ENCODE measurements around the gene NKIRAS2. TPM values are rescaled to one million over a fixed set of nuclear protein-coding genes. Genes with fewer than 3 reads are reported as not detected.
"Not testable (repeated sequence)": the region's sequence is repeated elsewhere in the genome, so short reads cannot be mapped to it uniquely, and the experiment has no call there.

NKIRAS2 gene
- polyA plus RNA-seq, 1 donor from 2014 or later: 60.2 TPM

- no peaks in the 10 kb centered on the region for H3K9me3 ChIP-seq (ENCODE audit: low read length)
- H3K79me2 ChIP-seq (replicated peaks; ENCODE audit: insufficient read depth, low read length): peaks cover 54% of the 10 kb centered on the region
- no peak overlapping the region for H2AFZ ChIP-seq (ENCODE audit: low read depth, low read length)
- H3K4me3 ChIP-seq (ENCODE audit: low read length): no peak overlapping the region
- H3K9ac ChIP-seq (ENCODE audit: low read length): no peak overlapping the region
- no peaks in the 10 kb centered on the region for H3K27me3 ChIP-seq (ENCODE audit: insufficient read depth, low read depth, low read length)
- H3K9me2 ChIP-seq (ENCODE audit: insufficient read depth, low read length): no peaks in the 10 kb centered on the region
- H3F3A ChIP-seq (ENCODE audit: insufficient read depth, low read length, poor library complexity, severe bottlenecking): no peaks in the 10 kb centered on the region
- TF ChIP-seq SMC3 (conservative IDR thresholded peaks at IDR 0.05; ENCODE audit: poor library complexity): no peak
- TF ChIP-seq RAD21 (conservative IDR thresholded peaks at IDR 0.05): no peak
- no peak for TF ChIP-seq POLR2AphosphoS5 (IDR thresholded peaks at IDR 0.05)
- no peak for TF ChIP-seq EP300 (conservative IDR thresholded peaks at IDR 0.05; ENCODE audit: poor library complexity, severe bottlenecking)
- no peak for TF ChIP-seq CTCF (IDR thresholded peaks at IDR 0.05; ENCODE audit: poor library complexity, severe bottlenecking)
- TF ChIP-seq TAF1 (IDR thresholded peaks at IDR 0.05; ENCODE audit: low read depth): no peak
- TF ChIP-seq MXI1 (conservative IDR thresholded peaks at IDR 0.05; ENCODE audit: poor library complexity, severe bottlenecking): no peak
- TF ChIP-seq EZH2 (IDR thresholded peaks at IDR 0.05; ENCODE audit: borderline replicate concordance, insufficient read depth, low read length, poor library complexity, severe bottlenecking): no peak
- TF ChIP-seq REST (IDR thresholded peaks at IDR 0.05; ENCODE audit: borderline replicate concordance): no peak
- H3K27ac ChIP-seq (ENCODE audit: low read length): no peak overlapping the region
- no peaks in the 10 kb centered on the region for H4K20me1 ChIP-seq (ENCODE audit: insufficient read depth)
- no peaks in the 10 kb centered on the region for H3K36me3 ChIP-seq (ENCODE audit: insufficient read depth, low read length)
- H3K4me2 ChIP-seq (ENCODE audit: low read length): no peak overlapping the region
Observed at GRCh38 chr17:42009170-42009569, 10.7 kb upstream of the NKIRAS2 start.

- H4K20me1 ChIP-seq (ENCODE audit: insufficient read depth); H3K9me2 ChIP-seq (ENCODE audit: insufficient read depth, low read length); H3K27ac ChIP-seq (ENCODE audit: low read length); H2AFZ ChIP-seq (ENCODE audit: low read depth, low read length); H3K4me2 ChIP-seq (ENCODE audit: low read length); H3K27me3 ChIP-seq (ENCODE audit: insufficient read depth, low read depth, low read length); H3F3A ChIP-seq (ENCODE audit: insufficient read depth, low read length, poor library complexity, severe bottlenecking); H3K36me3 ChIP-seq (ENCODE audit: insufficient read depth, low read length); H3K9ac ChIP-seq (ENCODE audit: low read length); H3K9me3 ChIP-seq (ENCODE audit: low read length); H3K4me3 ChIP-seq (ENCODE audit: low read length): not testable (repeated sequence)
- H3K79me2 ChIP-seq (replicated peaks; ENCODE audit: insufficient read depth, low read length): peaks cover 65% of the 10 kb centered on the region
Observed at GRCh38 chr17:42010266-42010680, 9.6 kb upstream of the NKIRAS2 start.

Measured in neural cell (in vitro differentiated cells).